ENCODE measurements around the gene ADPRS.

Gene ADPRS

DNA sequence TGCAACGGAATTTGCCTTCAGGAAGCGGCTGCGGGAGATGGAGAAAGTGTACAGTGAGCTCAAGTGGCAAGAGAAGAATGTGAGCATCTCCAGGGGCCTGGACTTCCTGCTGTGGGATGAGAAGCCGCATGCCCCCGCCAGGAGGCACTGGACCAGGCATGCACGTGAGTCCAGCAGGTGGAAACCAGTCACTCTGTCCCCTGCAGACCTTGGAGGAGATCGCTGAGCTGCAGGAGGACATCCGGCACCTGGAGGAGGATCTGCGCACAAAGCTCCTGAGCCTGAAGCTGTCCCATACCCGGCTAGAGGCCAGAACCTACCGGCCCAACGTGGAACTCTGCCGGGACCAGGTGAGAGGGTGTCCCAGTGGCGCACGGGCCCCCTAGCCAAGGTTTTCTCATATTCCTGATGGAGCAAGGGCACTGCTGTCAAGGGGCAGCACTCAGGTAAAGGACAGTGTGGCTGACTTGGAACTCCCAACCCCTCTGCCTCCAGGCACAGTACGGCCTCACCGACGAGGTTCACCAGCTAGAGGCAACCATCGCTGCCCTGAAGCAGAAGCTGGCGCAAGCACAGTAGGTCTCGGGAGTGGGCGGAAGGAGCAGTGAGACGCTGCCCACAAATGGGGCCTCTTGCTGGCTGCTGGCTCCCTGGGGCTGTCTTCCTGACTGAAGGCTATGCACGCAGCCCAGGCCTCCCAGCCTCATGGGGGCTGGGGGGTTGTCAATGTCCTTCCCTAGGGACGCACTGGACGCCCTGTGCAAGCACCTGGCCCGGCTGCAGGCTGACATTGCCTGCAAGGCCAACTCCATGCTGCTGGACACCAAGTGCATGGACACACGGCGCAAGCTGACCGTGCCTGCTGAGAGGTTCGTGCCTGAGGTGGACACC lies 1.2 kb upstream of the ADPRS start:
- DNase-seq = no peak

DNA sequence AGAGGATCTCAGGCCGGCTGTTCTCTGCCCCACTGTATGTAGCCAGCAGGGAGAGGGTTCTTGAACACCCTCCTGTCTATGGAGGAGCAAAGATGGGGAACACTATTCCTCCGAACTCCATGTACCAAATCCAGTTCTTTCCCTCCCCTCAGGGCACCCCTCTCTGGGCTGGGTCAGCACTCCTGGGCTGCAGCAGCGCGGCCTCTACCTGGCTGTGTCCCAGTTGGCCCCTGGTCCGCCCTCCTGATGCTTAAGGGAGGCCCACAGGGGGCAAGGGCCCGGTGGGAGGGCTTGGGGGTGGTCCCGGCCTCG lies 471 bp upstream of the ADPRS start:
- no peak for DNase-seq

DNA sequence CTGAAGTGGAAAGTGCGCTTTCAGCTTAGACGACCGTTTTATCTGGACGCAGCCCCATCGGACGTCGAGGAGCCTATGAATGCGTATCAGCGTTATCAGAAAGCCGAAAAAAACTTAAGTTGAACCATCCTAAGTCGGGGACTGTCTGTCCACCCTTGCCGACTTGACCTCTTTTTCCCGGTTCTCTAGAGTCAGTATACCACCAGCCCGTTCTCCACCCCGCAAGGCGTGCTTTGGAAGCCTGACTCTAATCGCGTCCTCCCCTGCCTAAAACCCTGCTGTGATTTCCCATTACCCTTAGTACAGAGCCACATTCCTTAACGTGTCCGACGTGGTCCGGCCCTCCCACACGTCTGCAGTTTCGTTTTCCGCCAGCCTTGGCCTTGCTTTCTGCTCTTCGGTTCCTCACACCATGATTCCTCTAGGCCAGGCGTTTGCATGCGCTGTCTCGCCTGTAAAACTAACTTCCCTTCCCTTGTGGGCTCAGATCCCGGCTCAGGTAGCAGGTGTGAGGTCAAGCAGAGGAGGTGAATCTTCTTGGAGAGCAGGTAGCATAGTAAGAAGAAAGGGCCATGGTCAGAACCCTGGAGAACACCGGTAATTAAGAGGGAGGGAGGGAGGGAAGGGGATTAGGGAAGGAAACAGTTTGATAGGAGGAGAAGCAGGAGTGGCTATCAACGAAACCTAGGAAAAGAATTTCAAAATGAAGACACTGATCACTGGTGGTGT lies 865 bp downstream of the ADPRS start:
- DNase-seq = peak; percentile 10

DNA sequence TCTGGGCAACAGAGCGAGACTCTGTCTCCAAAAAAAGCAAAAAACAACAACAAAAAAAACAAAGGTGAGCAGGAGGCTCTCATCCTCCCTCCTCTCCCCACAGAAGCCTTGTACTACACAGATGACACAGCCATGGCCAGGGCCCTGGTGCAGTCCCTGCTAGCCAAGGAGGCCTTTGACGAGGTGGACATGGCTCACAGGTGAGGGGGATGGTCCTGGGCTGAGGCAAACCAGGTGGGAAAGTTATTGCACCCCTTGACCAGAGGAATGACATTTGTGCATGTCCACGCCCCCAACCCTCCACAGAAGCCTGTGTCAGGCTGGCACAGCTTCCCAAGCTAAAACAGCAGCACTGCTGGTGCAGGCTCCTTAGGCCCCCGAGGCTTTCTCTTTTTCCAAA lies 2.4 kb downstream of the ADPRS start:
- DNase-seq = no peak

DNA sequence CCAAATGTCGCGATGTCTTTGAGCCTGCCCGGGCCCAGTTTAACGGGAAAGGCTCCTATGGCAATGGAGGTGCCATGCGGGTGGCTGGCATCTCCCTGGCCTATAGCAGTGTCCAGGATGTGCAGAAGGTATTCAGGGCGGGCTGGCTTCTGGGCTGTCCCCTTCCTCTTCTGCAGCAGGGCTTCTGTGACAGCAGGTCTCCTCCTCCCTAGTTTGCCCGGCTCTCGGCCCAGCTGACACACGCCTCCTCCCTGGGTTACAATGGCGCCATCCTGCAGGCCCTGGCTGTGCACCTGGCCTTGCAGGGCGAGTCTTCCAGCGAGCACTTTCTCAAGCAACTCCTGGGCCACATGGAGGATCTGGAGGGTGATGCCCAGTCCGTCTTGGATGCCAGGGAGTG lies 3.0 kb downstream of the ADPRS start:
- no peak for DNase-seq

DNA sequence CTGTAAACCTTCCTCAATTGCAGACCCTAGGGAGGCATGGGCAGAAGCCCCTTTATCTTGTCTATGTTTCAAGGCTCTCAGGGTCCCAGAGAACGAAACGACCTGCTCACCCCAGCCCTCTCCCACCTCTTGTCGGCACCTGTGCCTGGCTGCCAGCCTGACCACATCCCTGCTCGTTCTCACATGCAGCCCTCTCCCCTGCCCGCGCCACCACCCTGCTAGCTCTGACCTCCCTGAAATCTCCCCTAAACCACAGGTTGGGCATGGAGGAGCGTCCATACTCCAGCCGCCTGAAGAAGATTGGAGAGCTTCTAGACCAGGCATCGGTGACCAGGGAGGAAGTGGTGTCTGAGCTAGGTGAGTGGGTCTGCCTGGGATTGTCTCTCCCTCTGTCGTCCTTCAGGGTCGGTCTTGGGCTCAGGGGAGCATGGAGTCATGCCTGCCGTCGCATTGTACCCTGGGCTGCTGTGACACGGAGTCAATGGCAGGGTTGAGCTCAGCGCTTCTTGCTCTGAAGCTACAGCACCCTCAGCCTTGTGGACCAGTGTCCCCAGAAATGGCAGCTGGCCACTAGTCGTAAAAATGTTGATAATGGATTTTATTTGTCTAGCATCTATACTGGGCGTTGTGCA lies 3.6 kb downstream of the ADPRS start:
- DNase-seq = no peak

DNA sequence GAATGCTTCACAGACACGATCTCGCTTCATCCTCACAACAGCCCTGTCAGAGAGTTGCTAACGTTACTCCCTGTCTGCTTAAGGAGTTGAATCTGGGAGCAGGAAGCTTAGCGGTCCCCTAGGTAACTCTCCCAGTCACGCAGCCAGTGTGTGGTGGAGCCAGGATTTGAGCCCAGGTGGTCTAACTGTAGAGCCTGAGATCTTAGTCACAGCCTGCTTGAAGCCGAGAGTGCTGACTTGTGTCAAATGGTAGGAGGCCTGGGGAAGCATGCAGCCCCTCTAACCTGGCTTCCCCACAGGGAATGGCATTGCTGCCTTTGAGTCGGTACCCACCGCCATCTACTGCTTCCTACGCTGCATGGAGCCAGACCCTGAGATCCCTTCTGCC lies 4.1 kb downstream of the ADPRS start:
- no peak for DNase-seq

DNA sequence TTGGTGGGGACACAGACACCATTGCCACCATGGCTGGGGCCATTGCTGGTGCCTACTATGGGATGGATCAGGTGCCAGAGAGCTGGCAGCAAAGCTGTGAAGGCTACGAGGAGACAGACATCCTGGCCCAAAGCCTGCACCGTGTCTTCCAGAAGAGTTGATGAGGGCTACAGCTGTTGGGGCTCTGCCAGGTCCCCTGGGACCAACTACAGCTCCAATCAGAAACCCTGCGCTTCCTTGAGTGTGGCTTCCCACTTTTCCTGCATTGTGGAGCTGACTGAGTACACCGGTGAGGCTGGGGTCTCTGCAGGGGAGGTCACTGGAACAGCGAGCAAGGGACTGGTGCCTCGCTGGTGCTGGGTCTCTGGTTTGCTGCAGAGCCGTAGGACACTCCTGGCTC lies 4.5 kb downstream of the ADPRS start:
- DNase-seq = no peak

DNA sequence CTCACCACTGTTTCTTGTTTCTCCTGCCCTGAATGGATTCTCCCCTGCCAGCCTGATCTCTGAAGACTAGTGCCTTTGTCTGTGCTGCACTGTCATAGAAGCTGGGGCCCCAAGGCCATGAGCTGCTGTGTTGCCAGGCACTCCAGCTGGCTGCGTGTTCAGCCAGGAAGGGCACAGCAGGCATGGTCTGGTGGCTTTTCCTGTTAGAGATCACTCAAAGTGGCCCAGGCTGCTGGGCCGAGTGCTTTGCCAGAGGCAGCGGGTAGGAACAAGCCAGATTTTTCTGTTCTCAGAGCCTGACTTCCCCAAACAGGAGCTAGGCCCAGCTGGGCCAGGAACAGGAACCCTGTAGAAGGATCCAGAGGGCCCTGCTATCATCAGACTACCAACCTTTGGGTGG lies 5.2 kb downstream of the ADPRS start:
- DNase-seq = no peak

DNA sequence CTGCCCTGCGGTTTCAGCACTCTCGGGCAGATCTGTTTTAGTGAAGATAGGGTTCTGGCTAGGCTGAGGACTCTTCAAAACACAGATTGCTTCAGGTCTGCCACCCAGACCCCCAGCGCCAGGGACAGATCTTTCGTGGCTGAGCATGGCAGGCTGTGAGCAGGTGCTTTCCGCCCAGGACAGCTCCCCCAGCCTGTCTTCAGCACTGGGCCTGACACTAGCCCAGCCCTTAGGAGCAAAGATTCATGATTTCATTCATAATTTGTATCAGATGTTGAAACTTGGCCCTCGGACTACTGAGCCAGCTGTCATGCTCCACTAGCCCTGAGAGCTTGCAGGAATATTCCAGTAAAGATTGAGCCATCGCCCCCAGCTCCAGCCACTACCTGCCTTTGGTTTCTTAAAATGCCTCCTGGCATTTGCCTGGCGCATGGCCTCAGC lies 5.9 kb downstream of the ADPRS start:
- DNase-seq = no peak

DNA sequence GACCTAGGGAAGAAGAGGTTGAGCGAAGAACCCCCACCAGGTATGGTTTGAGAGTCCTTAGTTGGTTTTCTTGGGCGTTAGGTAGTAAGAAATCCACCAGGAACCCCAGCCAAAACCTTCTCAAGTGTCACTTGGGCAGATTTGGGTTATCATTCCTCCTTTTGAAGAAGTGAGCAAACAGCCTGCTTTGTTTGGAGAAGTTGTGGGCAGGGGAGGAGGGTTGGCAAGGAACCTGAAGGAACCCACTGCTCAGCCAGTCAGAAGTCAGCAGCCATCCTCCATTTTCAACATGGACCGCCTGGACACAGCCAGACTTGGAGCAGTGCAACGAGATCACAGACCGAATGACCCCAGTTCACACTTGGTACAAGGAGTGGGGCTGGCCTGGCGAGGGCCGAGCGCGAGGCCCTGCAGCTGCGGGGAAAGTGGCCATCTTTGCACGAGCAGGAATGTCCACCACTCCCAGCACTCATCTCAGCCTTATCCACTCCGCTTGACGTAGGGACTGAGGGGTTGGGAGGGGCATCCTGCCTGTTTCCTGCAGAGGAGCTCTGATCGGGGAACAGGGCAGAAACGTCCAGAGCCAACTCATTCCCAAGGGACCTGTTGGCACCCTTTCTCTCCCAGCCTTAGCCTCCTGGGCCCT lies 7.2 kb downstream of the ADPRS start:
- DNase-seq = peak; percentile 18

DNA sequence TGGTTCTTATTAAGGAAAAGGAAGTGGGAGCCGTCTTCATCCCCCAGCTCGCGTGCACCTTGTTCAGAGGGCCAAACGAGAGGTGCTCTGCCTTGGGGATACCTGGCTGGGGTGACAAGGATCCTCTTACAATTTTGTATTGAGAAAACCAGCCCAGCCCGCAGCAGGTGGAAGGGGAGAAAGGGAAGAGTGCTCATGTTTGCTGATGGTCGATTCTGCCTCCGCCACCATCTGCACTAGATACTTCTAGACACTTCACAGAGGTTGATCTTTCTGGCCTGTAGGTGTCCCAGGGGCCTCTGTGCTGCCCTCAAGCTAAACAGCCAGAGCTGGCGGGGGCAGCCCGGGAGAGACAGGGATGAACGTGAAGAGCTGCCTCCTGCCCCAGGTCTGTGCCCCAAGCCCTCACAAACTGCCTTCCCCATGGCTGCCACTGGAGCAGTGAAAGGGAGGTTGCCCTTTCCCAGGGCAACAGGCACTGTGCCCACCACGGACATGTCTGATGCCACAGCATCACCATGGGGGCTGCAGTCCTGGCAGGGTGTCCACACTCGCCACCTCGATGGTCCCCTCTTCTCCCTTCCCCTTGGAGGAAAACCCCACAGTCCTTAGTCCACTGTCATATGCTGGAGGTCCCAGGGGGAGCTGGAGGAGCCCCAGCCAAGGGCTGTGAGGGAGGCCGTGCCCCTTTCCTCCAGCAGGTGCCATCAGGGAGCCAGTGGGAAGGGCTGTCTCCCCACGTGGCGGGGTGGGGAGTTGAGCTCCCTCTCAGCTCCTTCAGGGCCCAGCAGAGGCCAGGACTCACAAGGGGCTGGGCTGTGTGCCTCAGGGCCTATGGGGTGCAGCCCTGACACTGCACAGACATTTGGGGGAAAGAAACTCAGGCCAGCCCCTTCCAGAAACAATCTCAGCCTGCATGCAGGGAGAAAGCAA lies 8.1 kb downstream of the ADPRS start:
- no peak for DNase-seq

DNA sequence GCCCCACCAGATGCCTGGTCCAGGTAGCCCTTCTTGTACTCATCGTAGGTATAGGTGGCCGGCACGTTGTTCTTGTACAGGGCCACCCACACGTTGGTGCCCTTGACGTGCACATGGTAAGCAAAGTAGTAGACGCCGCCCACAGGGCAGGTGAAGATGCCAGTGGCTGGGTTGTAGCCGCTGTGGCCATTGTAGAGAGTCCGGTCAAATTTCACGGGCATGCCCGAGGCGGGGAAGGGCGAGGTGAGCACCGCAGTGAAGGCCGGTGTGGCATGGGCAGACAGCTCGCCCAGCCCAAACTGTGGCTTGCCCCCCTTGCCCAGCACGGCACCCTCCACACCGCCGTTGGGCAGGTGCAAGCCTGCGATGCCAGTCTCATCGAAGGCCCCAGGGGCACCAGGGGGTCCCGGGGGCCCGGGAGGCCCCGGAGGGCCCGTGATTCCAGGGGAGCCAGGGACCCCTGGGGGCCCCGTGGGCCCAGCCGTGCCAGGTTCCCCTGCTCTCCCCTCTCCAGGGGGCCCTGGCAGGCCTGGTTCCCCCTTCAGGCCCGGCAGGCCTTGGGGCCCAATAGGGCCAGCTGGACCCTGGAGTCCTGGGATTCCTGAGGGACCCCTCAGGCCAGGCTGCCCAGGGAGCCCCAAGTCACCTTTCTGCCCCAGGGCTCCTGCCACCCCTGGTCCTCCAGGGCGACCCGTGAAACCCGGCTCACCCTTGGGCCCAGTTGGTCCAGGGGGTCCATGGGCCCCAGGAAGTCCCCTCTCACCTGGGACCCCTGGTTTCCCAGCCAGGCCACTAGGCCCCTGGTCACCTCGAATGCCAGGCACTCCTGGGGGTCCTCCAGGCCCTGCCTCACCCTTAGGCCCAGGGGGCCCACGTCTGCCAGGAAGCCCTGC lies 9.2 kb downstream of the ADPRS start:
- DNase-seq = no peak

DNA sequence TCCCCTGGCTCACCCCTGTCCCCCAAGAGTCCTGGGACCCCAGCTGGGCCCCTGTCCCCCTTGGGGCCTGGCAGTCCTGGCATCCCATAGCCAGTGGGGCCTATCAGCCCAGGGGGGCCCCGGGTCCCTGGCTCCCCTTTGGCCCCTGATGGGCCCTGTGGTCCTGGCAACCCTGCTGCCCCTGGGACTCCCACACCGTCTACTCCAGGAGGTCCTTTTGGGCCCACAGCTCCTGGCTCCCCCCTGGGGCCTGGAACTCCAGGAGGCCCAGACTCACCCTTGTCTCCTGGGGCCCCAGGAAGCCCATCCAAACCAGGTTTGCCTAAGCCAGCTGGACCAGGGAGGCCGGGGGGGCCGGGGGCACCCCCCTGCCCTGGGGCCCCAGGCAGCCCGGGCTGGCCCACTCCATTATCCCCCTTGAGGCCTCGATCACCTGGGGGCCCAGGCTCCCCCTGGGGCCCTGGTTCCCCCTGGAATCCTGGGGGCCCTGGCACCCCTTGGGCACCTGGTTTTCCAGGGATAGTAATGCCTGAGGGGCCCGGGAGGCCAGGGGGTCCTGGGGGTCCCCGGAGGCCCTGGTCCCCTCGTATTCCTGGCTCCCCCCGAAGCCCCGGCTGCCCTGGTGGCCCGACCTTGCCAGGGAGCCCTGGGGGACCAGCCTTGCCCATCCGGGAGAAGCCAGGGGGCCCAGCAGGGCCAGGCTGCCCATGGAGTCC lies 10.1 kb downstream of the ADPRS start:
- no peak for DNase-seq

DNA sequence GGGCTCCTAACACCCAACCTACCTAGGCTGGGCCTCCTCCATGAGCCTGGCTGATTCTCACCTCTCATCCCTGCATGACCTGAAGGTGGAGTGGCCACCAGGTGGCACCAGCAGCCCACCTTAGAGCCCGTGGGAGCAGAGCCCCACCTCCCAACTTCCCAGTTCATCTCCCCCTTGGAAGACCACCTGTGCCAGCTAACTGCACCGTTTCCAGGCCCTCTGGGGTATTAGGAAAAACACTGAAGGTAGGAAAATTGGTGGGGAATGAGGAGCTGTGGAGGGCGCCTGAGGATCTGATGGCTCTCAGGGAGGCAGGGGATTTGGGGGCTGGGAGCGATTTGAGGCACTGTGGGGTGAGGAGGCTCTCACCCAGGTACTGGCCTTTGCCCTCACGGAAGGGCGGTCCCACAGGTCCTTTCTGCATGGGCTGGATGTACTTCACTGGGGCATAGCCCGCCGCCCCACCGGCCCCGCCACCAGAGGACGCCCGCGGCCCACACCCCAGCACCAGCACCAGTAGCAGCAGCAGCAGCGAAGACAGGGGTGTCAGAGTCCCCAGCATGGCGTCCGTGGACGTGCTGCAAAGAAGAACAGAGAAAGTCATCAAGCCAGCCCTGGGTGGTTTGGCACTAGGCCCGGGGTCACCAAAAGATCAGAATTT lies 11.1 kb downstream of the ADPRS start:
- DNase-seq = peak; percentile 66

DNA sequence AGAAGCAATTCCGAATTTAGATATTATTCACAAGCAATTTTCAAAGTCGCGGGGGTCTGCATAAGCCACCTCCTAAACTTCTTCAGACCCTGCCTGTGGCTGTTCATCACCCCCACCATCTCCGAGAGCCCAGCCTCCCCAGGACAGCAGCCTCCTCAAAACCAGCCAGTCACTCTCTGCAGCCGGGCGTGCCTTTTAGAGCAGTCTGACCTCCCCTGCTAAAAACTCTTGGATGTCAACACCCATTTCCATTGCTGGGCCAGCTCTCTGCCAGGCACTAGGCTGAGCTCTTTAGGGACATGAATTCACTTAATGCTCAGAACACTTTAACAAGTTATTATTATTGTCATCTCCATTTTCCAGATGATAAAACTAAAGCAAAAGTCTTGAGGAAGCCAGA lies 11.7 kb downstream of the ADPRS start:
- no peak for DNase-seq

DNA sequence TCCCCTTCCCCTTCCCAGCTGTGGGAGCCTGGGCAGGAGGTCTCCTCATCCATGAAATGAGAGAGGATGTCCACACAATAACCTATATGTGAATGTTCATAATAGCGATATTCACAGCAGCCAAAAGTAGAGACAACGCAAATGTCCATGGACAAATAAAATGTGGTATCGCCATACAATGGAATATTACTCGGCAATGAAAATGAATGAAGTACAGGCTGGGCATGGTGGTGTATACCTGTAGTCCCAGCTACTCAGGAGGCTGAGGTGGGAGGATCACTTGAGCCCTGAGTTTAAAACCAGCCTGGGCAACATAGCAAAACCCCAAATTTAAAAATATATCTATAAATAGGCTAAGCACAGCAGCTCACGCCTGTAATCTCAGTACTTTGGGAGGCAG lies 12.9 kb downstream of the ADPRS start:
- no peak for DNase-seq

DNA sequence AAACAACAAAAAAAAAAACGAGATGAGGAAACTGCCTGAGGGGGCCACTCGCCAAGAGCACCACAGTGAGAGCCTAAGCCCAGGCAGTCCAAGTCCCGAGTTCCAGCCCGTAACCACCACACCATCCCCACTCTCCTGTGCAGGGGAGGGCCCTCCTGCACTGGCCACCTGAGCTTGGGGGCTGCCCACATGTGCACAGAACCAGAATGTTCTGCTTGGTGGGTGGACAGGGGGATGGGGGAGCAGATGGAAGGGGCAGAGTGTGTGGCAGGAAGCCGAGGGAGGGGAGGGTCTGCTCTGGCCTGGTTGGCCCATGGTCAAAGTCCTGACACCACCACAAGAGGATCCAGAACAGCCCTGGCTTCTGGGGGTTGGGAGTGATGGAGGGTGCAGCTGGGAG lies 17.6 kb downstream of the ADPRS start:
- no peak for DNase-seq

DNA sequence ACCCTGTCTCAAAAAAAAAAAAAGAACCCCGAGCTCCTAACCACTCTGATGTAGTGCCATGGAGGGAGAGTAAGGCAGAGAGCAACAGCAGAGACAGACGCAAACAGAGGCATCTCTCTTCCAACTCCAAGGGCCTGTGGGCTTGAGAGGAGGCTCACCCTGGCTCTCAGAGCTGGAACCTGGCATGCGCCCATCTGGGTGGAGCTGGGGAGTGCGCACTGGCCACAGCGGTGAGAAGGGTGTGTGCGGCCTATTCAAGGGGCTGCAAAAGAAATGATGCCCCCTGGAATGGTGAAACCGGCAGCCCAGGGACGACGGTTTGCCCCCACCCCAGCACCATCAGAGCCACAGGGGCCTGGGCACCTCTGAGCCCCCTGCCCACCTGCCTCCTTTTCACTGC lies 18.7 kb downstream of the ADPRS start:
- DNase-seq = no peak

DNA sequence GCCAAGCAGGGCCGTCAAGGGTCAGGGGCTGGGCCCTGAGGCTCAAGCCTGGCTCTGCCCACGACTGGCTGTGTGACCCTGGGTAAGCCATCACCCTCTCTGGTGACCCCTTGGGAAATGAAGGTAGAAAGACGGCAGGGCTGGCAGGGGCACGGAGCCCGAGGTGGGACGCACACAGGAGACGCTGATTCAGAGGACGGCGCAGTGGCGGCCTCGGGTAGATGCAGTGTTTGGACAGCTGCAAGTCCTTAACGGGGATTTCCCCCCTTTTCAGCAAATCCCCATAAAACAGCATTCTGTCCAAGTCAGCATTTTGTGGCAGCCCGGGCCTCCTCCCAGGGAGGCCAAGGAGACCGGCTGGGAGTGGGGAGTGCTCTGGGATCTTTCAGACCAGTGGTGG lies 19.6 kb downstream of the ADPRS start:
- no peak for DNase-seq
